Fibroblast of pulmonary artery (primary cell): ENCODE data around the gene KLHL6.
"Not testable (repeated sequence)": the region's sequence is repeated elsewhere in the genome, so short reads cannot be mapped to it uniquely, and the experiment has no call there.

Experiments
- DNase-seq: peaks from one replicate; pipeline ENCODE4 v3.0.0-alpha.2; 2010; ENCODE audit warnings: low read depth
- H3K4me3 ChIP-seq: replicated peaks from 2 replicates; pipeline ENCODE4 v1.5.1; 2011; ENCODE audit warnings: low read depth, mild to moderate bottlenecking, control low read depth, low read length, moderate library complexity
- CTCF ChIP-seq: IDR thresholded peaks from 2 replicates; pipeline ENCODE4 v1.5.1; 2011; ENCODE audit warnings: mild to moderate bottlenecking, control low read depth, low read length, inconsistent platforms; ENCODE audit errors: missing control alignments

Gene KLHL6

GRCh38 chr3:183534249-183534648 lies 21.3 kb downstream of the KLHL6 start:
- DNase-seq, result peak; percentile 27
- no peak overlapping the region for H3K4me3 ChIP-seq
- no peak for TF ChIP-seq CTCF

GRCh38 chr3:183533412-183534132 lies 21.9 kb downstream of the KLHL6 start:
- no peak overlapping the region for H3K4me3 ChIP-seq
- no peak for DNase-seq
- TF ChIP-seq CTCF, result no peak

- DNase-seq, result no peak
- H3K4me3 ChIP-seq, result no peak overlapping the region
- TF ChIP-seq CTCF, result no peak
Observed at GRCh38 chr3:183532620-183533411, 22.7 kb downstream of the KLHL6 start.

GRCh38 chr3:183529717-183530116 lies 25.8 kb downstream of the KLHL6 start:
- DNase-seq, result no peak
- TF ChIP-seq CTCF, result no peak
- H3K4me3 ChIP-seq, result no peak overlapping the region

- no peak for TF ChIP-seq CTCF
- DNase-seq, result no peak
- H3K4me3 ChIP-seq, result no peak overlapping the region
Observed at GRCh38 chr3:183529185-183529584, 26.3 kb downstream of the KLHL6 start.

GRCh38 chr3:183528758-183529157 lies 26.7 kb downstream of the KLHL6 start:
- not testable (repeated sequence) for DNase-seq, H3K4me3 ChIP-seq

- no peak for TF ChIP-seq CTCF
- H3K4me3 ChIP-seq, result no peak overlapping the region
- DNase-seq, result no peak
Observed at GRCh38 chr3:183527428-183528379, 27.8 kb downstream of the KLHL6 start.
